ENCODE results near the gene RASGRF2.
"Not testable (repeated sequence)": the region's sequence is repeated elsewhere in the genome, so short reads cannot be mapped to it uniquely, and the experiment has no call there.

RASGRF2 gene

DNA sequence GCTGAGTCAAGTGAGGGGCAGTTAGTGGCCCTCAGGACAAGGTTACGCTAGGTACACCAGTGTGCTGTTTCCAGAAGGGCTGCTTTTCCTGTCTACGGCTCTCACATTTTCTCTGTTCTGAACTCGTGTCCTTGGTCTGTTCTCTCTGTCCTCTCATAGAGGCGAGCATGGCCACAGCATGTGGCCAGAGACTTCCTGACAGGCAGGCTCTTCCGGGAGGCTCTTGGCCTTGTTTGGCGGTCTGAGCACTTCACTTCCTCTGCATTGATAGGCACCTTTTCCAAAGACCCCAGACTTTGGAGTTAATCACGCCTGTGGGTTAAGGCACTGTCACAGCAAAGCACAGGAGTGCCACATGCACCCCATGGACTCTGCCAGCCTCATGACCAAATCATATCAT, 274.1 kb downstream of the RASGRF2 start:
- in situ Hi-C loops (cut with MboI; ENCODE audit: low sequenced_read_pairs), result no loop called here

DNA sequence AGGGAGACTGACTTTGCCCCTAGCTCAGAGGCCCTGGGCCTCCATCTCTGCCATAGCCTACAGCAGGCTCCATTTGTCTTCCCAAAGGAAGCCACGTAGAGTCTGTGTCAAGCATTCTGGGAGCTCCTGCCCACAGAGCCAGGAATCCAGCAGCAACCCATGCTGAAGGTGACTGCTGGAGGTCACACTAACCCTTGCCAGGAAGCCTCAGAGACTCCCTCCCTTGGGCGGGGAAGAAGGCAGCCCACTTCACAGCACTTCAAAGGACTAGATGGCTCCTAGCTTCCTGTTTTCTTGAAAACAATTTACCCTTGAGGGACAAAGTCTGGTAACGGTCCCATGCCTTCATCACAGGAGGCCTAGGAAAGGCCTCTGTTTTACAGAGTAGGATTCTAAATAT, 274.6 kb downstream of the RASGRF2 start:
- in situ Hi-C loops (cut with MboI; ENCODE audit: low sequenced_read_pairs), result no loop called here

DNA sequence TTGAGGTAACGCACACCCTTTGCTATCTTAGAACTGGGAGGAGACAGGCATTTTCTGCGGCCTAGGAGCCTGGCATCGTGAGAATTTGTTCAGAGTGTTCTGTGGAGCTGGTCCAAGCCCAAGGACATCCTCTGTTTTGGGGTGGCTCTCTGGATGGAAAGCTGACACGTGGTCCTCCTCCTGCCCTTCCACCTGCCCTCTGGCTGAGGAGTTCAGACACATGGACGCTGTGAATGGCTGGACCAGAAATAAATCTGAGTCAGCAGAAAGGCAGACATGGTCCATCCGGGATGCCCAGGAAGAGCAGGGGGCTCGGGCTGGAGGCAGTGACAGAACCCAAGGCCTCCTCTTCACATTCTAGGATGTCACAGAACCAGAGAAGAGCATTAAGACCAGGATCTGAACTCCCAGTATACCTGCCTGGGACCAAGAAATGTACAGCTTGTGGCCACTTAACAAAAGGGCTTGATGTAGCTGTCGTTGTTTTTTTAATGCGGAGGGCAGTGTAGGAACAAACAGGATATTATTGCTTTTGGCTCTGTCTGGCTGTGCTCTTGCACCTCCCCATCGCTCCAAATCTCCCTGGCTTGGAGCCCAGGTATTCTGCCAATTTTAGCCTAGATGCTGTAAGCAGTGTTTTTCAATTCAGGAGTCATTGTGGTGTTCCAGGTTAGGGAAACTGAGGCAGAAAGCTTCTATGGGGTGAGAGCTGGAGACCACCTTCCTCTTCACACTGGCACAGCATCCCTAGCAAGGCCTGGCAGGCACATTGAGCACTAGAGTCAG, 275.3 kb downstream of the RASGRF2 start:
- in situ Hi-C loops (cut with MboI; ENCODE audit: low sequenced_read_pairs), result no loop called here

DNA sequence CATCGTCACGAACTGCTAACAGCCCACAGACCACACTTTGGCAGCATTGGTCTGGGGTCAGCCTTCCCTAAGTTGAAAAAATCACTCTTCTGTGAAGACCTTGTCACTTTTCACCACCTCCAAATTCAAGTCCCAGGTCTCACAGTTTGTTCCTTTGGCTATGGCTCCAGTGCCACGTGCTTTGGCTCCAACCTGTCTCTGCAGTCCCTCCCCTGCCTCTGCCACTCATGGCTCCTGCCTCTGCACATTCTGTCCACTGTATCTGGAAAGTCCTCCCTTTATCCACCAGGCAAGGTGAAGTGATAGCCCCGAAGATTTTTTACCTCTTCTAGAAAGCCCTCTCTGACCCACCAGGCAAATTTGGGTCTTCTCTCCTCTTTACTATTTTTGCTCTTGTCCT, 278.3 kb downstream of the RASGRF2 start:
- in situ Hi-C loops (cut with MboI; ENCODE audit: low sequenced_read_pairs), result no loop called here

DNA sequence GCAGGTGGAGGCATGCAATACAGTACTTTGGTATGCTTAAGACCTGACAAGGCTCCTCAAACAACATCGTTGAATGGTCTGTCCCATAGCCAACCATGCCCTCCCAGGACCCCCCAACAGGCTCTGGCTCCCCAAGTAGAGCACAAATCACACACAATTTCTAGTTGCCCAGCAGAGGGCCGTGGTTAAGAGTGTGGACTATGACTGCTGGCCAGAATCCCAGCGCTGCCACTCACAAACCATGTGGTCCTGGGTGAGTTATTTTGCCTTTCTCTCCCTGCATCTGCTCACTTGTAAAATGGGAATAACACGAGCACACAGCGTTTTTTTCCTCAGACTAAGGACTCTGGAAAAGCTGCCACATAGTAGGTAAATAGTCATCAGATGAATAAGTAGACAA, 279.4 kb downstream of the RASGRF2 start:
- in situ Hi-C loops (cut with MboI; ENCODE audit: low sequenced_read_pairs), result no loop called here

- in situ Hi-C loops (cut with MboI; ENCODE audit: low sequenced_read_pairs), result no loop called here
Measured at GRCh38 chr5:81241001-81241400, 280.8 kb downstream of the RASGRF2 start.

GRCh38 chr5:81241961-81242648, 281.9 kb downstream of the RASGRF2 start:
- in situ Hi-C loops (cut with MboI; ENCODE audit: low sequenced_read_pairs), result no loop called here

- in situ Hi-C loops (cut with MboI; ENCODE audit: low sequenced_read_pairs), result no loop called here
Measured at GRCh38 chr5:81242906-81243436, 282.8 kb downstream of the RASGRF2 start.

DNA sequence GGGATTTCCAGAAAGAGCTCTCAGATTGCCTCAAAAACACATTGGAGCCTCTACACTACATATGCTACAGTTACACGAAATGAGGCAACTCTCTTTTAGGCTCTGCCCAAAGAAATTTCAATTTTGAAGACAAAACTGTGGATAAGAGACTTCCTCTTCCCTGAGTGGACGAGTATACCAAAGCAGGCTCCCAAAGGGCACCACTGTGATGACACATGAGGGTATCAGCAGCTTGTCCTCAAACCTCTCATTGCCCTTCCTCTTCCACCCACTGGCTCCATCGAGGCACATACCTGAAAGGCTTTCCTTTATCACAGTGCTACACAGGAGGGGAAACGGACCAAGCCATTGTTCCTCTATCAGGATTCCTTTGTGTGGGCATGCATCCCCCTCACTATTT, 284.3 kb downstream of the RASGRF2 start:
- in situ Hi-C loops (cut with MboI; ENCODE audit: low sequenced_read_pairs), result no loop called here

- in situ Hi-C loops (cut with MboI; ENCODE audit: low sequenced_read_pairs), result no loop called here
Measured at GRCh38 chr5:81245871-81246235, 285.7 kb downstream of the RASGRF2 start.

GRCh38 chr5:81246697-81247096, 286.5 kb downstream of the RASGRF2 start:
- in situ Hi-C loops (cut with MboI; ENCODE audit: low sequenced_read_pairs), result no loop called here

GRCh38 chr5:81247441-81247972, 287.3 kb downstream of the RASGRF2 start:
- in situ Hi-C loops (cut with MboI; ENCODE audit: low sequenced_read_pairs), result no loop called here

DNA sequence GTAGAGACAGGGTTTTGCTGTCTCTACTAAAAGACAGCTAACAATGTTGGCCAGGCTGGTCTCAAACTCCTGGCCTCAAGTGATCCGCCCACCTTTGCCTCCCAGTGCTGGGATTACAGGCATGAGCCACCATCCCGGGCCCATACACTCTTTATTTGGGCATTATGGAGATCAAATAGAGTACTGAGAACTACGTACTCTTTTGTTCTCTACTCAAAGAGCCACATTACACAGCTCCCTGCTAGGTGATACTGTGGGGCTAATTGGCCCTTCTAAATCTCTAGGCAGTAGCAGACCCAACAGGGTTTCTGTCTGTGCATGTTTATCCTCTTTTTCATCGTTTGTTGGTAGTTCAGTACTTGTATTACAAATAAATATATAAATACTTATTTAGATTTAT, 289.1 kb downstream of the RASGRF2 start:
- in situ Hi-C loops (cut with MboI; ENCODE audit: low sequenced_read_pairs), result no loop called here

GRCh38 chr5:81250004-81250403, 289.8 kb downstream of the RASGRF2 start:
- in situ Hi-C loops (cut with MboI; ENCODE audit: low sequenced_read_pairs), result no loop called here

GRCh38 chr5:81251922-81252321, 291.8 kb downstream of the RASGRF2 start:
- in situ Hi-C loops (cut with MboI; ENCODE audit: low sequenced_read_pairs), result no loop called here

DNA sequence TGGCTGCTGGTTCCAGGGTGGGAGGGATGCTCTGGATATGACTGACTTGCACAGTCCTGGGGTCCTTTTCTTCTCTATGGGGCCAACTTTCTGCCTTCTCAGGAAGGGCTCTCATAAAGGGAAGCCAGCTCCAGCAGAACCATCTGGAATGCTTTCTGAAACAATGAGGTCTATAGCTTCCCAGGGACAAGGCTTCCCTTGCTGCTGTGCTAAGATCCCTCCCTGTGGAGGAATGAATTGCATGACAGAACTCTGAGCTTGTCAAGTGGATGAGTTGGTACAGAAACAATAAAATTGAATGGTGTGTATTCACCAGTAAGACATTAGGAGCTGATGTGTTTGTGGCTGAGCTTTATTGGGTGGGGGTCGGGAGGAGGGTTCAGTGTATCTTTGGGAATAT, 292.7 kb downstream of the RASGRF2 start:
- in situ Hi-C loops (cut with MboI; ENCODE audit: low sequenced_read_pairs), result no loop called here

DNA sequence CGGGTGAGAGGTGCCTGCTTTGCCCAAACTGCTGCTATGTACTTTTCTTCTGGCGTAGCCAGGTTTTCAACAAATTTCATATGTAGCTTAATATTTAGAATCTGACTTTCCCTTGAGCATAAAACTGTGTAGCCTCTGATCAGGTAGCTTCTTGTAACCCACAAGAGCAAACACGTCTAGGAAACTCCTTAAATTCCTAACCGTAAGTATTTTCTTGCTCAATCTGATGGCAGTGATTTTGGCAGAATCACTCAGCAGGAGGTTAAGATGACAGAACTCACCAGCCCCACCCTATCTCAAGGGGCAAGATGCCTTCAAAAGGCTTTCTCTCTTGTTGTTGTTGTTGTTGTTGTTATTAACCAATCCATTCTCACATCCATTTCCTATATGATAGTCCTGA, 293.7 kb downstream of the RASGRF2 start:
- in situ Hi-C loops (cut with MboI; ENCODE audit: low sequenced_read_pairs), result no loop called here

- in situ Hi-C loops (cut with MboI; ENCODE audit: low sequenced_read_pairs), result no loop called here
Measured at GRCh38 chr5:81254886-81255559, 294.9 kb downstream of the RASGRF2 start.

DNA sequence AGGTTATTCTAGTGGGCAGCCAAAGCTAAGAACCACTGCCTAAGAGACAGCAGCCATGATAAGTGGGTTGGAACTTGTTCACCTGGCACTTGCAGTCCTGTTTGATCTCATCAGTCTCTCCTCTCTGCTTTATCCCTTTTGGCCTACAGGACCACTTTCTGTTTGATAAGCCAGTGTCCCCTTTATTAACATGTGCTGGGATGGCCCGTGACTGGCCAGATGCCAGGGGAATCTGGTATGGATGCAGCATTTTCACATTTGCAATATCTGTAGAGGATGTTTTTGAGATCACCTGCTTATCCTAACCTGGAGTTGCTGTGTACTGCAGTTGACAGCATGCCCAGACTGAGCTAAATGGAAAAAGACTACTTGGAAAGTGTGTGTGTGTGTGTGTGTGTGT, 296.6 kb downstream of the RASGRF2 start:
- in situ Hi-C loops (cut with MboI; ENCODE audit: low sequenced_read_pairs), result no loop called here

DNA sequence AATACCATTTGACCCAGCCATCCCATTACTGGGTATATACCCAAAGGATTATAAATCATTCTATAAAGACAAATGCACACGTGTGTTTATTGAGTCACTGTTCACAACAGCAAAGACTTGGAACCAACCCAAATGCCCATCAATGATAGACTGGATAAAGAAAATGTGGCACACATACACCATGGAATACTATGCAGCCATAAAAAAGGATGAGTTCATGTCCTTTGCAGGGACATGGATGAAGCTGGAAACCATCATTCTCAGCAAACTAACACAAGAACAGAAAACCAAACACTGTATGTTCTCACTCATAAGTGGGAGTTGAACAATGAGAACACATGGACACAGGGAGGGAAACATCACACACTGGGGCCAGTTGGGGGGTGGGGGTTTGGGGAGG, 302.6 kb downstream of the RASGRF2 start:
- in situ Hi-C loops (cut with MboI; ENCODE audit: low sequenced_read_pairs), result not testable (repeated sequence)

DNA sequence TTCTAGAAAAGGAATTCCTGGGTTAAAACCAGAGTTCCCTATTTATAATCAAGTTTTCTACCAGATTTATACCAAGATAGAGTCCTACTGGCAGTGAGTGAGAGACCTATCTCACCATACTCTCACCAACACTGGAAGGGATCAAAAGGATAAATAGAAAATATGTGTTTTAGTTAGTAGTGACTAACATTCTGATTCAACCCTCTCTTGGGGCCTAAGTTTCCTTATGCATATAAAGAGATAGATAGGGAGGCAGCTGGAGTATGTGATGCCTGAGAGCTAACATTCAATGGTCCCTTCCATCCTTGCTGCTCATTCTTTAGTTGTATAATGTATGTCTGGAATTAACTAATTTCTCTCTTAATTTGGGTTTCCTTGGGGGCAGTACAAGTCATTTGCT, 304.9 kb downstream of the RASGRF2 start:
- in situ Hi-C loops (cut with MboI; ENCODE audit: low sequenced_read_pairs), result no loop called here

Measured in HL-60/S4 (cell line).